Colonic mucosa (tissue), 4 donors: ENCODE data around the gene SRCAP. TPM values are rescaled to one million over a fixed set of nuclear protein-coding genes. Genes with fewer than 3 reads are reported as not detected.

Experiments
- DNase-seq: peaks from one replicate; pipeline ENCODE4 v3.0.0-alpha.2; 2020
- H3K27ac ChIP-seq: fragments of 200-600 bp; one replicate; pipeline ENCODE4 v1.8.0; 2021
- H3K27me3 ChIP-seq: fragments of 200-600 bp; one replicate; pipeline ENCODE4 v1.8.0; 2021
- H3K36me3 ChIP-seq: fragments of 200-600 bp; one replicate; pipeline ENCODE4 v1.8.0; 2021
- H3K4me1 ChIP-seq: fragments of 200-600 bp; one replicate; pipeline ENCODE4 v1.8.0; 2021; ENCODE audit warnings: mild to moderate bottlenecking
- H3K4me3 ChIP-seq: fragments of 200-600 bp; one replicate; pipeline ENCODE4 v1.8.0; 2021
- H3K9ac ChIP-seq, 2 donors: one replicate each; pipeline ENCODE4 v1.7.0; 2013; ENCODE audit warnings: control low read depth in 2 of 2, low read depth in 2 of 2, low read length in 2 of 2
- H3K9me3 ChIP-seq: fragments of 200-600 bp; one replicate; pipeline ENCODE4 v1.8.0; 2021
- intact Hi-C: fragments of 100-400 bp; cut with DNase I; formaldehyde crosslinking; loops from one replicate; pipeline ENCODE4 v1.14.1; 2022
- total RNA-seq, 2 donors: library from RNA; stranded (reverse); fragmentation: NEBNext Ultra II Directional in 1 of 2; extraction: Animal tissue kit (Norgen Biotek cat#: 25700) in 1 of 2; gene quantifications; one replicate each; pipeline ENCODE4 v1.2.1, GENCODE V29; 2021
- TF ChIP-seq, protein P1 (sequence below): fragments of 200-600 bp; IDR thresholded peaks from one replicate; pipeline ENCODE4 v1.8.0; 2022; ENCODE audit warnings: antibody characterized with exemption, mild to moderate bottlenecking
- donor health status: healthy.
- donor health status: DM: no; HTN: no; CAD: no.
- donor health status: DM: no; HTN: no; CAD: no.

SRCAP gene
- total RNA-seq, 2 donors from 2014 or later: 44.0 to 79.3 TPM

DNA sequence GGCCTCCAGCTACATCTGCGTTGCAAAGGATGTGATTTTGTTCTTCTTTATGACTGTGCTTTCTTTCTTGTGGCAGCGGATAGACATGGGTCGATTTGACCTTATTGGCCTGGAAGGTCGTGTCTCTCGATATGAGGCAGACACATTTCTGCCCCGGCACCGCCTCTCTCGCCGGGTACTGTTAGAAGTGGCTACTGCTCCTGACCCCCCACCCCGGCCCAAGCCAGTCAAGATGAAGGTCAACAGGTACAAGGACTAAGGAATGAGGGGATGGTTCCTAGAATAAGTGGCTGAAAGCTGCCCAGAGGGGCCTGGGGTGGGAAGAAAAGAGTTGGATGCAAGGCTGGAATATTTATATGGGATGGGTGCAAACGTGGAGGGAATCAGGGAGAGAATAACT is 21.1 kb downstream of the SRCAP start:
- Histone ChIP-seq H3K9ac (no peak overlapping the region), H3K36me3 (peaks cover 38% of the 10 kb centered on the region), H3K4me3 (no peak overlapping the region), H3K9me3 (no peaks in the 10 kb centered on the region), H3K27me3 (no peaks in the 10 kb centered on the region), H3K27ac (no peak overlapping the region), H3K4me1 (peaks cover 4% of the 10 kb centered on the region)
- no peak for DNase-seq
- TF ChIP-seq, protein P1, sequence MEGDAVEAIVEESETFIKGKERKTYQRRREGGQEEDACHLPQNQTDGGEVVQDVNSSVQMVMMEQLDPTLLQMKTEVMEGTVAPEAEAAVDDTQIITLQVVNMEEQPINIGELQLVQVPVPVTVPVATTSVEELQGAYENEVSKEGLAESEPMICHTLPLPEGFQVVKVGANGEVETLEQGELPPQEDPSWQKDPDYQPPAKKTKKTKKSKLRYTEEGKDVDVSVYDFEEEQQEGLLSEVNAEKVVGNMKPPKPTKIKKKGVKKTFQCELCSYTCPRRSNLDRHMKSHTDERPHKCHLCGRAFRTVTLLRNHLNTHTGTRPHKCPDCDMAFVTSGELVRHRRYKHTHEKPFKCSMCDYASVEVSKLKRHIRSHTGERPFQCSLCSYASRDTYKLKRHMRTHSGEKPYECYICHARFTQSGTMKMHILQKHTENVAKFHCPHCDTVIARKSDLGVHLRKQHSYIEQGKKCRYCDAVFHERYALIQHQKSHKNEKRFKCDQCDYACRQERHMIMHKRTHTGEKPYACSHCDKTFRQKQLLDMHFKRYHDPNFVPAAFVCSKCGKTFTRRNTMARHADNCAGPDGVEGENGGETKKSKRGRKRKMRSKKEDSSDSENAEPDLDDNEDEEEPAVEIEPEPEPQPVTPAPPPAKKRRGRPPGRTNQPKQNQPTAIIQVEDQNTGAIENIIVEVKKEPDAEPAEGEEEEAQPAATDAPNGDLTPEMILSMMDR: no peak
- intact Hi-C loops: loop anchor here (5.0 kb wide), 1 partner anchor 37 kb away; no protein-coding TSS in a partner anchor

DNA sequence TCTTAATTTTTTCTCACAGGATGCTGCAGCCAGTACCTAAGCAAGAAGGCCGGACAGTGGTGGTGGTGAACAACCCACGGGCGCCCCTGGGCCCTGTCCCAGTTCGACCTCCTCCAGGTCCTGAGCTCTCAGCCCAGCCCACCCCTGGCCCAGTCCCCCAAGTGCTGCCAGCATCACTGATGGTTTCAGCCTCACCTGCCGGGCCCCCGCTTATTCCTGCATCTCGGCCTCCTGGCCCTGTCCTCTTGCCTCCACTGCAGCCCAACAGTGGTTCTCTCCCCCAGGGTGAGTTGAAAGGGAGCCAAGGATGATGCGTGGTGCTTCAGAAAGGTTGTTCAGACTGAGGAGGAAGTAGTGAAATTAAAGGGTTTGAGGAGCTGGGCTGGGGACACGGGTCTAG is 21.7 kb downstream of the SRCAP start:
- Histone ChIP-seq H3K36me3 (peaks cover 38% of the 10 kb centered on the region), H3K4me3 (no peak overlapping the region), H3K9ac (no peak overlapping the region), H3K27me3 (no peaks in the 10 kb centered on the region), H3K4me1 (peaks cover 4% of the 10 kb centered on the region), H3K27ac (no peak overlapping the region), H3K9me3 (no peaks in the 10 kb centered on the region)
- no peak for DNase-seq
- intact Hi-C loops: loop anchor here (5.0 kb wide), 1 partner anchor 37 kb away; no protein-coding TSS in a partner anchor
- TF ChIP-seq, protein P1: no peak

DNA sequence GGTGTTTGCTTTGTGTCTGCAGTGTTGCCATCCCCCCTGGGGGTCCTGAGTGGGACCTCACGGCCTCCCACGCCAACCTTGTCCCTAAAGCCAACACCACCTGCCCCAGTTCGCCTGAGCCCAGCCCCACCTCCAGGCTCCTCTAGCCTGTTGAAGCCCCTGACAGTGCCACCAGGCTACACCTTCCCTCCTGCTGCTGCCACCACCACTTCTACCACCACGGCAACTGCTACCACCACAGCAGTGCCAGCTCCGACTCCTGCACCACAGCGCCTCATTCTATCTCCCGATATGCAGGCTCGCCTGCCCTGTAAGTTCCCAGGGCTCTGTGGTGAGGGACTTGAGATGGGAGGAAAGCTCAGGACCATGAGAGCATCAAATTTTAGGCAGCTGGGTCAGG is 22.2 kb downstream of the SRCAP start:
- Histone ChIP-seq H3K9ac (no peak overlapping the region), H3K9me3 (no peaks in the 10 kb centered on the region), H3K36me3 (peaks cover 36% of the 10 kb centered on the region), H3K4me3 (no peak overlapping the region), H3K4me1 (peaks cover 4% of the 10 kb centered on the region), H3K27me3 (no peaks in the 10 kb centered on the region), H3K27ac (no peak overlapping the region)
- TF ChIP-seq, protein P1: no peak
- no peak for DNase-seq
- intact Hi-C loops: loop anchor here (5.0 kb wide), 1 partner anchor 36 kb away; no protein-coding TSS in a partner anchor

DNA sequence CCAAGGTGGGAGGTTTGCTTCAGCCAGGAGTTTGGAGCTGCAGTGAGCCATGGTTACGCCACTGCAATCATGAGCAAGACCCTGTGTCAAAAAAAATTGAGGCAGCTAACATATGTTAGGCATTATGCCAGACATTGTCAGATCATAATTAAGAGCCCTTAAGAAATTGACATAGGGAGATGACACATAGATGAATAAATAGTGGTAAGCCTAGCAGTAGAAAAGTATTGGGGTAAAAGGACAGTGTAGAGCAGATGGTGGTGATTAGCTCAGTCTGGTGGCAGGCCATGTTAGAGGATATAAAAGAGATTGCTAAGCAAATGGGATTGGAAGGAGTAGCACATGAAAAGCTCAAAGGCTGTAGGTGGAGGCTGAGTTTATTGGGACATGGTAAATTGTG is 22.6 kb downstream of the SRCAP start:
- Histone ChIP-seq H3K36me3 (peaks cover 31% of the 10 kb centered on the region), H3K9me3 (no peaks in the 10 kb centered on the region), H3K27ac (no peak overlapping the region), H3K4me1 (peaks cover 4% of the 10 kb centered on the region), H3K27me3 (no peaks in the 10 kb centered on the region), H3K4me3 (no peak overlapping the region), H3K9ac (no peak overlapping the region)
- no peak for DNase-seq
- intact Hi-C loops: loop anchor here (5.0 kb wide), 1 partner anchor 36 kb away; no protein-coding TSS in a partner anchor
- TF ChIP-seq, protein P1: no peak

DNA sequence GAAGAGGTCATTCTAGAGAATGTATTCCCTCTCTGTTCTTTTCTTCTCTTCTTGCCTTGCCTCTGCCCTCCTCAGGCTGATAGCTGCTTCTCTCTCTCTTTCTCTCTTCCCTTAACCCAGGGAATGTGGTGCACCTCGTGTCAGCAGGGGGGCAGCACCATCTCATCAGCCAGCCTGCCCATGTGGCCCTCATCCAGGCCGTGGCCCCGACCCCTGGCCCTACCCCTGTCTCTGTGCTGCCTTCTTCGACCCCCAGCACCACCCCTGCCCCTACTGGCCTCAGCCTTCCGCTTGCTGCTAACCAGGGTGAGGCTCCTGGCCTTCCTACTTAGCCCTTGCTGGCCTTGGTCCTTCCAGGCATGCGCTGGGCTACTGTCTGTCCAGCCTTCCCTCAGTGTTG is 23.5 kb downstream of the SRCAP start:
- TF ChIP-seq, protein P1: no peak
- H3K27ac ChIP-seq: no peak overlapping the region
- H3K4me3 ChIP-seq: no peak overlapping the region
- H3K4me1 ChIP-seq: peaks cover 4% of the 10 kb centered on the region
- intact Hi-C loops: loop anchor here (5.0 kb wide), 1 partner anchor 35 kb away; no protein-coding TSS in a partner anchor
- DNase-seq: no peak
- H3K9ac ChIP-seq: no peak overlapping the region
- no peaks in the 10 kb centered on the region for H3K9me3 ChIP-seq
- peaks cover 29% of the 10 kb centered on the region for H3K36me3 ChIP-seq
- H3K27me3 ChIP-seq: no peaks in the 10 kb centered on the region
